Heart right ventricle (tissue), 16 donors: ENCODE data around the gene RFXAP. TPM values are rescaled to one million over a fixed set of nuclear protein-coding genes. Genes with fewer than 3 reads are reported as not detected.

Source experiments
- ATAC-seq, 8 donors: fragments of 200-7000 bp; cut with Tn5 transposase; one replicate each; pipeline ENCODE4 v1.9.1; 2020; ENCODE audit warnings: mild to moderate bottlenecking in 8 of 8, moderate library complexity in 8 of 8, moderate number of reproducible peaks in 1 of 8
- DNase-seq, 2 donors: peaks; one replicate each; pipeline ENCODE4 v3.0.0-alpha.2; 2020
- H3K27ac ChIP-seq, 10 donors: fragments of 200-600 bp; sonication (generic) in 2 of 10; one replicate each; pipeline versions ENCODE4 v1.5.0 to v1.8.0; 2020 to 2022; ENCODE audit warnings: mild to moderate bottlenecking in 3 of 10
- H3K27me3 ChIP-seq, 7 donors: fragments of 200-600 bp; one replicate each; pipeline ENCODE4 v1.8.0; 2021 to 2022; ENCODE audit warnings: mild to moderate bottlenecking in 2 of 7
- H3K36me3 ChIP-seq, 9 donors: fragments of 200-600 bp; sonication (generic) in 1 of 9; one replicate each; pipeline versions ENCODE4 v1.5.0 to v1.8.0; 2020 to 2022; ENCODE audit warnings: mild to moderate bottlenecking in 2 of 9
- H3K4me1 ChIP-seq, 9 donors: fragments of 200-600 bp; sonication (generic) in 1 of 9; one replicate each; pipeline versions ENCODE4 v1.5.0 to v1.8.0; 2020 to 2022; ENCODE audit warnings: mild to moderate bottlenecking in 4 of 9
- H3K4me3 ChIP-seq, 10 donors: fragments of 200-600 bp; sonication (generic) in 2 of 10; one replicate each; pipeline versions ENCODE4 v1.5.0 to v1.8.0; 2020 to 2022; ENCODE audit warnings: mild to moderate bottlenecking in 7 of 10, moderate library complexity in 2 of 10
- H3K9me3 ChIP-seq, 11 donors: fragments of 200-600 bp in 10 of 11; sonication (generic) in 2 of 11; one replicate each; pipeline versions ENCODE4 v1.5.0 to v1.8.0; 2013 to 2022; ENCODE audit warnings: mild to moderate bottlenecking in 2 of 11, control low read depth in 1 of 11, moderate library complexity in 1 of 11
- WGBS, 2 donors: extraction: QIAGEN DNeasy Blood & Tissue Kit; methylation state at CpG; one replicate each; pipeline ENCODE4 v1.1.7; 2013; ENCODE audit warnings: inconsistent platforms in 1 of 2; 5-methylcytosine and 5-hydroxymethylcytosine counted together
- intact Hi-C, 10 donors: fragments of 100-400 bp; cut with DNase I; formaldehyde crosslinking; loops; one replicate each; pipeline versions ENCODE4 v1.11.1 to v1.14.2; 2022
- polyA plus RNA-seq, 2 donors: library from polyadenylated mRNA; stranded (reverse); fragments of 200-250 nt; gene quantifications; one replicate each; pipeline ENCODE4 v1.2.3, GENCODE V29; 2013
- total RNA-seq, 10 donors: library from RNA; stranded (reverse); fragmentation: NEBNext Ultra II Directional in 3 of 10; extraction: Animal tissue kit (Norgen Biotek cat#: 25700) in 3 of 10; gene quantifications; one replicate each; pipeline versions ENCODE4 v1.2.1 to v1.2.4, GENCODE V29; 2021 to 2023
- TF ChIP-seq, protein P1 (sequence below), 9 donors: fragments of 200-600 bp; sonication (generic) in 2 of 9; IDR thresholded peaks; one replicate each; pipeline versions ENCODE4 v1.5.0 to v1.8.0; 2021 to 2022; ENCODE audit warnings: antibody characterized with exemption in 9 of 9, mild to moderate bottlenecking in 5 of 9, moderate library complexity in 1 of 9
- donor health status: Arrhythmogenic right ventricular cardiomyopathy.
- donor health status: ischemic (EF 13 %, LVEDD 7.1; RV severe dilation, severe dysfunction).
- donor health status: healthy with polysubstance abuse.
- donor health status: DM: no; HTN: yes; CAD: no.
- donor health status: DM: no; HTN: no; CAD: no.
- donor health status: ischemic (EF 25% LVEDD 6.9; RV normal size, moderate dysfunction).
- donor health status: ischemic (EF 25% LVEDD 5.7; RV mildly dilated, moderate dysfunction).
- donor health status: healthy.
- donor health status: DM: yes; HTN: yes; CAD: no.
- donor health status: Ischemic cardiomyopathy.
- donor health status: ischemic (EF 35%, LVEDD 5.7; RV mildly dilated, moderate dysfunction).
- donor health status: nonischemic (EF 11% LVEDD 7.7; RV severe dilation, severe dysfunction).
- donor health status: DM: yes; HTN: yes; CAD: no.
- donor health status: PGD.
- donor health status: ischemic (EF 29% LVEDD 5.4; RV normal size, mild dysfunction).
- donor health status: nonischemic (EF 23%, LVEDD 6.1; RV moderate dilation, normal function).

The RFXAP gene
- total and polyA plus RNA-seq, 12 donors, result 2.0 to 6.9 (median 3.7) TPM

DNA sequence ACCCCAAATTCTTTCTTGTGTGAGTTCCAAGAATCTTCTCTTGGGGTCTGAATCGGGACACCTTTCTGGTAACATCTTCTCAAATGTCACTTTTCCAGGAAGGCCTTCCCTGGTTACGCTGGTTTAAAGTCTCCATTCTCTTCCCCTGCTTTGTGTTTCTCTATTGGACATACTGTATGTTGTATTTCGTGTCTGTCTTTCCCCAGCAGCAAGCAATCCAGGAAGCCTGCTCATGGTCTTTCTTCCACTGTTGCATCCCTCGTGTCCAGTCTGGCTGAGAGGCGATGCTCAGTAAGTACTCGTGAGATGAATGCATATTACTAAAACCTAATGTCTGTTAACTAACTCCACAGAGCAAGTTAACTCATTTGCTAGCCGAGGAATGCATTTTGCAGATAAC lies 43.7 kb downstream of the RFXAP start:
- no peaks in the 10 kb centered on the region for H3K9me3 ChIP-seq
- H3K27me3 ChIP-seq, result no peaks in the 10 kb centered on the region
- TF ChIP-seq, protein P1, sequence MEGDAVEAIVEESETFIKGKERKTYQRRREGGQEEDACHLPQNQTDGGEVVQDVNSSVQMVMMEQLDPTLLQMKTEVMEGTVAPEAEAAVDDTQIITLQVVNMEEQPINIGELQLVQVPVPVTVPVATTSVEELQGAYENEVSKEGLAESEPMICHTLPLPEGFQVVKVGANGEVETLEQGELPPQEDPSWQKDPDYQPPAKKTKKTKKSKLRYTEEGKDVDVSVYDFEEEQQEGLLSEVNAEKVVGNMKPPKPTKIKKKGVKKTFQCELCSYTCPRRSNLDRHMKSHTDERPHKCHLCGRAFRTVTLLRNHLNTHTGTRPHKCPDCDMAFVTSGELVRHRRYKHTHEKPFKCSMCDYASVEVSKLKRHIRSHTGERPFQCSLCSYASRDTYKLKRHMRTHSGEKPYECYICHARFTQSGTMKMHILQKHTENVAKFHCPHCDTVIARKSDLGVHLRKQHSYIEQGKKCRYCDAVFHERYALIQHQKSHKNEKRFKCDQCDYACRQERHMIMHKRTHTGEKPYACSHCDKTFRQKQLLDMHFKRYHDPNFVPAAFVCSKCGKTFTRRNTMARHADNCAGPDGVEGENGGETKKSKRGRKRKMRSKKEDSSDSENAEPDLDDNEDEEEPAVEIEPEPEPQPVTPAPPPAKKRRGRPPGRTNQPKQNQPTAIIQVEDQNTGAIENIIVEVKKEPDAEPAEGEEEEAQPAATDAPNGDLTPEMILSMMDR (IDR thresholded peaks at IDR 0.05), result no peak
- intact Hi-C loops, result loop anchor here in 3 of 10 donors (5.0 to 10.0 kb wide), 3 partner anchors 50 to 122 kb away; partner anchors contain the start of gene SMAD9 (in 1 of the 3)
- peaks cover 0 to 39% (median 0%) of the 10 kb centered on the region in 9 donors for H3K36me3 ChIP-seq
- H3K27ac ChIP-seq, result peak overlapping the region in 4 of 10 donors; percentile 25 to 68 (median 55)
- no peak for ATAC-seq
- no peak for DNase-seq
- 71 to 78% methylated on average over 7 of the region's 7 CpGs for WGBS, 2 donors
- H3K4me3 ChIP-seq, result no peak overlapping the region
- peaks cover 0 to 14% (median 0%) of the 10 kb centered on the region in 9 donors for H3K4me1 ChIP-seq

DNA sequence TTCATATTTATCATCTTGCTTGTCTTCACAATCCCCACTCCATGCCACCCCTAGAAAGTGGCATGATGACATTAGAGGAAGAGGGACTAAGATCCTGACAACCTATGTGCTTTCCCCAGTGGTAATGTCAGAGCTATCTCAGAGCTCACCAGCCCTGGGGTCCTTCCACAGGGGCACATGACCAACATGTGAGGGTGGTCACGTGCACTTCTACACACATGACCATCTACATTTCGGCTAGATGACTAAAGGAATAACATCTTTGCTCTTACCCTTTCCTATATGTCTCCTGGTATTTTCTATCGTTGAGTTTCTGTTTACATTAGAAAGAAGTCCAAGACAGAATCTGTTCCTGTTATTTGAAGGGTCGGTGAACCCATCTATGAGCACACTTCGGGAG lies 46.2 kb downstream of the RFXAP start:
- no peak overlapping the region for H3K27ac ChIP-seq
- TF ChIP-seq, protein P1 (IDR thresholded peaks at IDR 0.05), result no peak
- H3K9me3 ChIP-seq, result no peaks in the 10 kb centered on the region
- WGBS, 2 donors, result 92 to 97% methylated on average over 5 of the region's 5 CpGs
- no peak for DNase-seq
- peaks cover 0 to 14% (median 0%) of the 10 kb centered on the region in 9 donors for H3K4me1 ChIP-seq
- H3K36me3 ChIP-seq, result peaks cover 0 to 57% (median 0%) of the 10 kb centered on the region in 9 donors
- no peak overlapping the region for H3K4me3 ChIP-seq
- no peak for ATAC-seq
- intact Hi-C loops, result loop anchor here in 2 of 10 donors (10.0 kb wide), 2 partner anchors 60 to 120 kb away; partner anchors contain the start of gene SMAD9 (in 1 of the 2)
- no peaks in the 10 kb centered on the region for H3K27me3 ChIP-seq

DNA sequence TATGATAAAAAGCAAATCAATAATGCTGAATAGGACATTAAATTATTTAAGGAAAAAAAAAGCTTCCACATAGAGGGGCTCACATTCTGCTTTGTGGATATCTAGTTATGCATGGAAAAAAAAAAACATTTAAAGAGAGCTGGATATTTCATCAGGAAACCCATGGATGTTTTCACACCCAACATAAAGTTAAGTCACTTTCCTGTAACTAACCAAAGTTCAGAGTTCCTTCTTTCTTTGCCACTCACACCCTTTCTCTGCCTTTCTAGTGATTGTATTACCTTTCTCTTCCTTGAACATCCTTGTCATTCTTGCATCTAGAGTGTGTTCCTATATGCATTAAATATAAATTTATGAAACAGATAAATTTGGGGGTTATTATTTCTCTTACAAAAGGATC lies 47.2 kb downstream of the RFXAP start:
- H3K27me3 ChIP-seq, result no peaks in the 10 kb centered on the region
- H3K27ac ChIP-seq, result no peak overlapping the region
- no peak overlapping the region for H3K4me3 ChIP-seq
- H3K9me3 ChIP-seq, result no peaks in the 10 kb centered on the region
- no peak for ATAC-seq
- intact Hi-C loops, result loop anchor here in 2 of 10 donors (10.0 kb wide), 2 partner anchors 59 to 119 kb away; partner anchors contain the start of gene SMAD9 (in 1 of the 2)
- peaks cover 0 to 66% (median 0%) of the 10 kb centered on the region in 9 donors for H3K36me3 ChIP-seq
- TF ChIP-seq, protein P1 (IDR thresholded peaks at IDR 0.05), result no peak
- H3K4me1 ChIP-seq, result peaks cover 0 to 14% (median 0%) of the 10 kb centered on the region in 9 donors
- no peak for DNase-seq

DNA sequence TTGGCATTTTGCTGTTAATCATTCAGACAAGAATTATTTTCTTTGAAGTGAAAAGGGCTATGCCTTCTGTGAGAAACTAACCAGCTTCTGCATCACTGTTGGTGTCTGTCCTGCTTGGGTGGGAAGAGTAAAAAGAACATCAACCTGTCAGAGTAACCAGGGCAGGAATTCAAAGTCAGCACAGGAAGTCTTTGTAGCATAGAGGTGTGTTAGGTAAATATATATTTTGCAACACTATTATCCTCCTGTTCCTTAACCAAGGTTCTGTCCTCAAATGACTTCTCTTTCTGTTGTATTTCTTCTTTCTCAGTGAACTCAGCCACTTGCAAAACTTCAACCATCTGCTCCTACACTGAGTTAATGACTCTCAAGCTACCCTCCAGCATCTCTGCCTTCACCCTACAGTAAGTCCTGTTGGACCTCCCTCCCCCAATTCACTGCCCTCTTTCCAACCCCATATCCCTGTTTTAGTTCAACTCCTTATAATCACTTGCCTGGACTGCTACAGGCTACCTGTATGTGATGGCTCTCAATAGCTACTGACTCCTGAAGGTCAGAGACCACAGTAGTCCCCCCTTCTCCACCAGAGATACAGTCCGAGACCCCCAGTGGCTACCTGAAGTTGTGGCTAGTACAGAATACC lies 51.1 kb downstream of the RFXAP start:
- no peak overlapping the region for H3K4me3 ChIP-seq
- no peaks in the 10 kb centered on the region for H3K27me3 ChIP-seq
- H3K27ac ChIP-seq, result no peak overlapping the region
- intact Hi-C loops, result no loop called here
- TF ChIP-seq, protein P1 (IDR thresholded peaks at IDR 0.05), result no peak
- no peaks in the 10 kb centered on the region for H3K4me1 ChIP-seq
- H3K36me3 ChIP-seq, result peaks cover 0 to 76% (median 0%) of the 10 kb centered on the region in 9 donors
- H3K9me3 ChIP-seq, result no peaks in the 10 kb centered on the region
- 96 to 98% methylated on average over 1 of the region's 1 CpG for WGBS, 2 donors
- DNase-seq (no peak), ATAC-seq (no peak)
